Adrenal gland (tissue), 12 donors: ENCODE measurements around the gene ANKRD6. TPM values are rescaled to one million over a fixed set of nuclear protein-coding genes. Genes with fewer than 3 reads are reported as not detected.

ENCODE experiments used
- DNase-seq, 7 donors: peaks; one replicate each; pipeline ENCODE4 v3.0.0-alpha.2; 2019 to 2020
- H3K27ac ChIP-seq, 5 donors: fragments of 200-600 bp; sonication (generic) in 4 of 5; 1 replicate in 3 of 5; 2 replicates in 2 of 5; pipeline versions ENCODE4 v1.5.1 to v1.8.0; 2016 to 2020; ENCODE audit warnings: mild to moderate bottlenecking in 1 of 5
- H3K27me3 ChIP-seq: fragments of 200-600 bp; 2 replicates; pipeline ENCODE4 v1.8.0; 2021
- H3K36me3 ChIP-seq, 2 donors: fragments of 200-600 bp; replicated peaks in 1 of 2; 1 replicate in 1 of 2; 2 replicates in 1 of 2; pipeline versions ENCODE4 v1.5.1 to v1.8.0; 2018 to 2022
- H3K4me1 ChIP-seq, 2 donors: fragments of 200-600 bp; replicated peaks in 1 of 2; 1 replicate in 1 of 2; 2 replicates in 1 of 2; pipeline versions ENCODE4 v1.5.1 to v1.8.0; 2018 to 2021
- H3K4me3 ChIP-seq, 4 donors: fragments of 200-600 bp; sonication (generic) in 3 of 4; one replicate each; pipeline ENCODE4 v1.5.1; 2016 to 2018
- H3K9me3 ChIP-seq, 3 donors: fragments of 200-600 bp; sonication (generic) in 1 of 3; replicated peaks in 1 of 3; 1 replicate in 2 of 3; 2 replicates in 1 of 3; pipeline versions ENCODE4 v1.5.1 to v1.8.0; 2016 to 2021
- CTCF ChIP-seq, 6 experiments: fragments of 450-650 bp in 4 of 6; fragments of 200-600 bp in 2 of 6; sonication (generic) in 1 of 6; IDR thresholded peaks; 1 replicate in 5 of 6; 2 replicates in 1 of 6; pipeline versions ENCODE4 v1.5.1 to v1.8.0; 2016 to 2021; ENCODE audit warnings: antibody characterized with exemption in 6 of 6, mild to moderate bottlenecking in 2 of 6, moderate library complexity in 1 of 6
- POLR2A ChIP-seq, 2 donors: fragments of 450-650 bp; IDR thresholded peaks; one replicate each; pipeline ENCODE4 v1.6.1; 2017; ENCODE audit warnings: antibody characterized with exemption in 2 of 2, mild to moderate bottlenecking in 2 of 2, moderate library complexity in 1 of 2
- WGBS, 4 donors: extraction: QIAGEN DNeasy Blood & Tissue Kit in 2 of 4; methylation state at CpG; one replicate each; pipeline versions ENCODE4 v1.1.5 to v1.1.7; 2013 to 2017; 5-methylcytosine and 5-hydroxymethylcytosine counted together
- intact Hi-C, 2 donors: fragments of 100-400 bp; cut with DNase I; formaldehyde crosslinking; loops; one replicate each; pipeline versions ENCODE4 v1.14.1 to v1.15.0; 2022 to 2023
- polyA plus RNA-seq, 3 donors: library from polyadenylated mRNA; stranded (reverse); fragments of 200-250 nt in 2 of 3; fragments of 350-450 nt in 1 of 3; fragmentation: Illumina TruSeq in 1 of 3; extraction: RNeasy Lipid Tissue Mini Kit (QIAGEN cat#74804) in 1 of 3; gene quantifications; one replicate each; pipeline ENCODE4 v1.2.3, GENCODE V29; 2013 to 2014
- total RNA-seq, 9 donors: library from RNA; depleted of rRNA in 4 of 9; stranded (reverse); fragments of >200 nt in 4 of 9; fragments of 120-200 nt in 1 of 9; fragmentation: NEBNext Ultra II Directional in 1 of 9; extraction: Animal tissue kit (Norgen Biotek cat#: 25700) in 1 of 9; gene quantifications; one replicate each; pipeline versions ENCODE4 v1.1.0 to v1.2.4, GENCODE V29; 2013 to 2023
- donor health status: healthy with polysubstance abuse.
- donor health status: Bipolar disorder and iron deficiency.
- donor health status: DM: yes; HTN: yes; CAD: no.
- donor health status: DM: no; HTN: no; CAD: no.
- donor health status: DM: no; HTN: no; CAD: no.
- donor health status: DM: yes; HTN: yes; CAD: no.

Gene ANKRD6
- total and polyA plus RNA-seq, 12 donors, result 2.8 to 16.6 (median 7.7) TPM

GRCh38 chr6:89398762-89399525 is 34.0 kb upstream of the ANKRD6 start:
- DNase-seq, result no peak
- Histone ChIP-seq H3K4me1 (peaks cover 0 to 6% of the 10 kb centered on the region in 2 donors), H3K27ac (no peak overlapping the region), H3K36me3 (no peaks in the 10 kb centered on the region), H3K4me3 (no peak overlapping the region), H3K27me3 (no peaks in the 10 kb centered on the region), H3K9me3 (no peaks in the 10 kb centered on the region)
- TF ChIP-seq CTCF (IDR thresholded peaks at IDR 0.05) (no peak), POLR2A (IDR thresholded peaks at IDR 0.05) (no peak)
- WGBS, 4 donors, result 88 to 93% (median 89%) methylated on average over 7 of the region's 7 CpGs
- intact Hi-C loops, result no loop called here

- DNase-seq, result no peak
- peaks cover 0 to 6% of the 10 kb centered on the region in 2 donors for H3K4me1 ChIP-seq
- H3K27me3 ChIP-seq, result no peaks in the 10 kb centered on the region
- H3K4me3 ChIP-seq, result no peak overlapping the region
- TF ChIP-seq CTCF (IDR thresholded peaks at IDR 0.05) (no peak), POLR2A (IDR thresholded peaks at IDR 0.05) (no peak)
- 97 to 98% (median 97%) methylated on average over 3 of the region's 3 CpGs for WGBS, 4 donors
- intact Hi-C loops, result no loop called here
- H3K27ac ChIP-seq, result no peak overlapping the region
- no peaks in the 10 kb centered on the region for H3K36me3 ChIP-seq
- no peaks in the 10 kb centered on the region for H3K9me3 ChIP-seq
Measured at GRCh38 chr6:89400050-89400449, 32.9 kb upstream of the ANKRD6 start.

- TF ChIP-seq CTCF (IDR thresholded peaks at IDR 0.05) (no peak), POLR2A (IDR thresholded peaks at IDR 0.05) (no peak)
- no peaks in the 10 kb centered on the region for H3K9me3 ChIP-seq
- intact Hi-C loops, result no loop called here
- H3K4me1 ChIP-seq, result peaks cover 0 to 6% of the 10 kb centered on the region in 2 donors
- 59 to 65% (median 63%) methylated on average over 6 of the region's 6 CpGs for WGBS, 4 donors
- no peak overlapping the region for H3K27ac ChIP-seq
- no peaks in the 10 kb centered on the region for H3K27me3 ChIP-seq
- H3K4me3 ChIP-seq, result no peak overlapping the region
- peak in 1 of 7 donors; percentile 21 for DNase-seq
- H3K36me3 ChIP-seq, result no peaks in the 10 kb centered on the region
Measured at GRCh38 chr6:89400912-89401399, 32.0 kb upstream of the ANKRD6 start.

GRCh38 chr6:89402776-89403175 is 30.2 kb upstream of the ANKRD6 start:
- no peaks in the 10 kb centered on the region for H3K9me3 ChIP-seq
- no peaks in the 10 kb centered on the region for H3K36me3 ChIP-seq
- no peak overlapping the region for H3K27ac ChIP-seq
- peaks cover 0 to 6% of the 10 kb centered on the region in 2 donors for H3K4me1 ChIP-seq
- H3K4me3 ChIP-seq, result no peak overlapping the region
- no peak for TF ChIP-seq CTCF (IDR thresholded peaks at IDR 0.05)
- no peak for TF ChIP-seq POLR2A (IDR thresholded peaks at IDR 0.05)
- H3K27me3 ChIP-seq, result no peaks in the 10 kb centered on the region
- DNase-seq, result no peak
- WGBS, 4 donors, result 94 to 100% (median 96%) methylated on average over 5 to 6 of the region's 6 CpGs
- intact Hi-C loops, result no loop called here
